ENCODE results near the gene KLHDC9.

KLHDC9 gene

DNA sequence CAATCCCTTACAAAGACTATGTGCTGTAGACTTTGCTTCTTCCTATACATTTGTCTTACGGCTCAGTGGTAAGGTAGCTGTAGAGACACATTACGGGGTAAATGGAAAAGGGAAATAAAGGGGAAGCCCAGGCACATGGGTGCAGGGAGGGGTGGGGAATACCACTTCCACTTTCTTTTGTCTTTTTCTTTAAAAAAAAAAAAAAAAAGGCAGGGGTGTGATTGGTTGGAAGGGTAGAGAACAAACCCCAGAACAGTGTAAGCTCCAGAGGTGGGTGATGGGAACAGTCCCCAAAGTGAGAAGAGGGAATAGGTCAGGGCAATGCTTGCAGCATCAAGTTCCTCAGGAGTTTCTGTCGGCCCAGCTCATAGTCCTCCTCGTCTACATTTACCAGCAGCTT, 23.7 kb downstream of the KLHDC9 start:
- ATAC-seq (no peak), DNase-seq (no peak)
- H3K4me1 Mint-ChIP-seq, result peaks cover 48% of the 10 kb centered on the region
- H3K9me3 Mint-ChIP-seq, result no peaks in the 10 kb centered on the region
- peak overlapping the region; percentile 83 for H3K27ac Mint-ChIP-seq
- peaks cover 53% of the 10 kb centered on the region for H3K36me3 Mint-ChIP-seq (ENCODE audit: low read depth)
- H3K27me3 Mint-ChIP-seq, result no peaks in the 10 kb centered on the region
- peak overlapping the region; percentile 37 for H3K4me3 Mint-ChIP-seq

DNA sequence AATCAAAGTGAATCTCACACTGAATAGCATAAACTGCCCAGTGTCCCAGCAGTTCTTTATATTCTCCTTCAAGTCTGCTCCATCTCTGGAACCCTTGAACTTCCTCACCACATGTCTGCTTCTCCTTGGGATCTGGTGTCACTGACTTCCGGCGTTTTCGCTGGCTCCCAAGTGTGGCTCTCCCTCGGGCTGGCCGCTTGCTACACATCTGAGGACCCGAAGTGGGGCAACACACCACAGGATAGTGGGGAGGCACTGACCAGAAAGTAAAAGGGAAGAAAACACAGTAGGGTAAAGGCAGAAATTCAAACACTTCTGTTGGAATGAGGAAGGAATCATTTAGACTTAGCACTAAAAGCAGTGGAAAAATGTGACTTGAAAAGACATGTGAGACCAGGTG, 24.8 kb downstream of the KLHDC9 start:
- H3K4me3 Mint-ChIP-seq, result no peak overlapping the region
- no peaks in the 10 kb centered on the region for H3K9me3 Mint-ChIP-seq
- no peak for DNase-seq
- no peak for ATAC-seq
- H3K4me1 Mint-ChIP-seq, result peaks cover 53% of the 10 kb centered on the region
- peak overlapping the region; percentile 83 for H3K27ac Mint-ChIP-seq
- H3K36me3 Mint-ChIP-seq (ENCODE audit: low read depth), result peaks cover 56% of the 10 kb centered on the region
- no peaks in the 10 kb centered on the region for H3K27me3 Mint-ChIP-seq

DNA sequence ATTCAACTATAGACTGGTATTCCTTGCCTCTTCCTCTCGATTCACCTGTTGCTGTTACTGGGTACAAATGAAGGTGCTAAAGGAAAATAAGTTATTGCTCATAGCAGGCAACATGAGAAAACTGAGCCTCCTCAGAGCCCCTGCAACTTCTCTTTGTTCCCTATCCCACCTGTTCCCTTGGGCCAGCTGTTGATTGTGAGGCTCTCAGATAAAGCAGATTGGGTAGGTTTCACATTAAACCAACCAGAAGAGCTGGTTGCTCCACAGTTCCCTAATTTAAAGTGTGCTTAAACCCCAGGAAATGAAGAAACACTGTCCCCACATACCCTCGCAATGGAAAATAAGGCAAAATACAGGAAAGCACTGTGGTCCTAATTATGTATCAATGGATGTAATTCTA, 29.5 kb downstream of the KLHDC9 start:
- Mint-ChIP-seq H3K4me3 (no peak overlapping the region), H3K9me3 (no peaks in the 10 kb centered on the region), H3K4me1 (peaks cover 48% of the 10 kb centered on the region), H3K27me3 (no peaks in the 10 kb centered on the region), H3K36me3 (ENCODE audit: low read depth) (peaks cover 56% of the 10 kb centered on the region), H3K27ac (peak overlapping the region; percentile 34)
- no peak for DNase-seq
- no peak for ATAC-seq

DNA sequence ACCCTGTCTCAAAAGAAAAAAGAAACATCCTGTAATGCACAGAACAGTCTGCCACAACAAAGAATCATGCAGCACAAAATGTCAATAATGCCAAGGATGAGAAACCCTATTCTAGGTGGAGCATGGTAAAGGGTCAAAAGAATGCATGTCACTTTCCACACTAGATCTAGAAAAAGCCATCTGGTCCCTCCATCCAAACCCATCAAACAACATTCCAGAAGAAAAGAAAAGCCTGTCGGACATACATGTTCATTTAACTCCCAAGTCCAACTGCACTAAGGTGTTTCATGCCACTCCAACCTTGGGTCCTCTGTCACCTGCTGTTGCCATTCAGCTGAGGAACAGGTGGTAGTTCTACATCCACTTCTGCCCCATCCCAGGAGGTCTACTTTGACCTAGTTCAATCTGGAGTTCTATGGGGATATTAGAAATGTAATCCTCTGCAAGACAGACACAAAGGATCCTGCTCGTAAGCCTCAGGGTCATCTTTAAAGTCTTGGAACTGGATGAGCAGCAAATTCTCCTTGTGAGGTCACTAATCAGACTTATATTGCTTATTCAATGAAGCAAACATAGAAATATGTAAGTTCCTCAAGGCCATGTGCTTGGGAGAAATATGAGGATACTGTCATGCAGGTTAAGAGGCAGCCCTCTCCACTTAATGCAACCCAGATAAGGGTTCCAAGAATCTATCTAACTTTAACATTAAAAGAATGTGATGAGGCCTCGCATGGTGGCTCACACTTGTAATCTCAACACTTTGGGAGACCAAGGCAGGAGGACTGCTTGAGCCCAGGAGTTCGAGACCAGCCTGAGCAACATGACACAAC, 30.6 kb downstream of the KLHDC9 start:
- peaks cover 50% of the 10 kb centered on the region for H3K36me3 Mint-ChIP-seq (ENCODE audit: low read depth)
- ATAC-seq (no peak), DNase-seq (no peak)
- peaks cover 48% of the 10 kb centered on the region for H3K4me1 Mint-ChIP-seq
- H3K27ac Mint-ChIP-seq, result peak overlapping the region; percentile 24
- H3K27me3 Mint-ChIP-seq, result no peaks in the 10 kb centered on the region
- H3K9me3 Mint-ChIP-seq, result no peaks in the 10 kb centered on the region
- no peak overlapping the region for H3K4me3 Mint-ChIP-seq

DNA sequence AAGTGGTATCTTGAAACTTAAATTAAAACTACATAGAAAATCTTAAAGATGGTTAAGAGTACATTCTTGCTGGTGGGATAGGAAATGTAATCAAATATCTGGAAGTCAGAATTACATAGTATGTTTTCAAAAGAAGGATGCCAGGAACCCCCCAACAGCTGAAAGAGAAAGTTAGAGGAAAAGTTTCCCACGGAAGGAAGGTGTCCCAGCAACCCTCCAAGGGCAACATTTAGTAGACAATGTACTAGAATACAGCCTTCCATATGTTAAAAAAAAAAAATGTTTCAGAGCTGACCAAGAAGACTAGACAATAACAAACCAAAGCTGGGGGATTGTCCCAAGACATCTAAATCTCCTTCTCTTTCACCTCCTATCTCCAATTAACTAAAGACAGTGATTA, 32.1 kb downstream of the KLHDC9 start:
- no peaks in the 10 kb centered on the region for H3K9me3 Mint-ChIP-seq
- no peaks in the 10 kb centered on the region for H3K27me3 Mint-ChIP-seq
- peaks cover 44% of the 10 kb centered on the region for H3K36me3 Mint-ChIP-seq (ENCODE audit: low read depth)
- peaks cover 52% of the 10 kb centered on the region for H3K4me1 Mint-ChIP-seq
- H3K27ac Mint-ChIP-seq, result no peak overlapping the region
- DNase-seq, result no peak
- no peak for ATAC-seq
- H3K4me3 Mint-ChIP-seq, result no peak overlapping the region

DNA sequence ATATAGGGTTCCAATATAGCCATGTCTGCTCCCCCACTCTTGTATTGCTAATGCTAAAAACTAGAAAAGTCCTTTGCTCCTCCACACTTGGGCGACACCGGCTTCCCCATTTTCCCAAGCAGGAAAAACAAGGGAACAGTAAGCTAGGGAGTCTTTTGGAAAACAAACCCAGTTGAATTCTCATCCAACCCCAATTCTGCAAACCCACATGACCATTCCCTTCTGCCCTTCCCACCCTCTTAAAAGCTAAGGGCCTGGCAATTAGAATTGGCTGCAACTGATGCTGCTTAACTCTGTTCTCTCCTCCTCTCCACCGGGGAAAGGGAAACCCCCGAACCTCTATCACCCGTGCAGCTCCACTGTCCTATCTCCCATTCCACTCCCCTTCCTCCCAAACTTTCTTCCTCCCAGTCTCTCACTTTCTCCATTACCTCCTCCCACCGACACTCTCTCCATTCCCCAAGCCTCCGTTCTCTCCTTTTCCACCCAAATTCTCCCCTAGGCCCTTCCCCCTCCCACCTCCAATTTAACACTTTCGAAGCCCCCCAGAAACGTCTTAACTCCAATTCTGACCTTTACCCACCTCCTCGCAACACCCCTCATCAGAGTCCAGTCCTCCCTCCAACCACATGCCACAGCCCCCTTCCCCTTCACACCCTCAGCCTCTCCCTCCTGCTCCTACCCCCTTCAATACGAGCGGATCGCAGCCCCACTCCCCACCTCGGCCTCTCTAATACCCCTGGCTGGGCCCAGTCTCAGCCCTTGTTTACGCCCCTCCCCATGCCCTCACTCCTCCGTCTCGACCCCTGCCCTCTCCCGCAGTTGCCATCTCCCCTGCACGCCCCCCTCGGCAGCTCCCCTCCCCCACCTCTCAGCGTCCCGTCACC, 33.6 kb downstream of the KLHDC9 start:
- Mint-ChIP-seq H3K9me3 (no peaks in the 10 kb centered on the region), H3K36me3 (ENCODE audit: low read depth) (peaks cover 37% of the 10 kb centered on the region), H3K27me3 (no peaks in the 10 kb centered on the region), H3K27ac (no peak overlapping the region), H3K4me3 (no peak overlapping the region), H3K4me1 (peaks cover 50% of the 10 kb centered on the region)
- ATAC-seq (no peak), DNase-seq (no peak)

DNA sequence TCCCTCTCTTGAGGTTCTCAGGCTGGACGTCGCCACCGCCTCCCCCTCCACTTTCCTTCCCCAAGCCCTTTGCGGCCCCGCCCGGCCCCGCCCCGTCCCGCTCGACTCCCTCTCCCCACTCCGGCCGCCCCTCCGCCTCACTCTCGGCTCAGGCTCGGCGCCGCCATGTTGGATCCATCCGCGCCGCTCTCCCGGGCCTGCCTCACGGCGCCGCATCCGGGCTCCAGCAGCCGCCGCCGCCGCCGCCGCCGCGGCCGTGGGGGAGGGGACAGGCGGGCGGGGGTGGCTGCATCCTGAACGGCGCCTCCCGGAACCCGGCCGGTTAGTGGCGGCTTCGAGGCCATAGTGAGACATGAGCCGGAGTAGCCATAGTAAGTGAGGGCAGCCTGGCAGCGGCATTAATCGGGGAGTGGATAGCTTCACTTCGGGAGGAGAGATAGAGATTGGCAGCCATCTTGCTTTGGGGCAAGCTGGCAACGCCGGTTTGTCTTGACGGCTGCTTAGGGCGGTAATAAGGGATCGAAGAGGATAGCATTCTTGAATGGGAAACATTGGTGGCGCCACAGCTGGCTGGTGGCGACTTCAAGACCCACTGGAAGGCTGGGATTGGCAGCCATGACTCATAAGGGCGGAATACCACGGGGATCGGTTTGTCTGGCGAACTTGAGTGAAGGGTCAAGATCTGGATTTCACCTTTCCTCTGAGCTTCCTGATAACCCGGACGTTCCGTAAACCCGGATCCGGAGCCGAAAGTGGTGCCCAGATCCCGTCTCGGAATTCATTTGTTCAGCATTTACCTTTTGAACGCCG, 34.5 kb downstream of the KLHDC9 start, which contains the start of gene DEDD:
Gene DEDD (minus strand): TSS at position 258 of the 810 bp plus-strand sequence. CDS start 8,205 bp downstream, outside the sequence.
- no peak within 1 kb of the TSS for H3K27ac Mint-ChIP-seq
- peak; percentile 87 for DNase-seq
- H3K36me3 Mint-ChIP-seq (ENCODE audit: low read depth), result peaks cover 31% of the 10 kb centered on the region
- no peaks in the 10 kb centered on the region for H3K9me3 Mint-ChIP-seq
- H3K27me3 Mint-ChIP-seq, result no peaks in the 10 kb centered on the region
- peaks cover 44% of the 10 kb centered on the region for H3K4me1 Mint-ChIP-seq
- ATAC-seq, result peak; percentile 96
- H3K4me3 Mint-ChIP-seq, result no peak within 1 kb of the TSS

DNA sequence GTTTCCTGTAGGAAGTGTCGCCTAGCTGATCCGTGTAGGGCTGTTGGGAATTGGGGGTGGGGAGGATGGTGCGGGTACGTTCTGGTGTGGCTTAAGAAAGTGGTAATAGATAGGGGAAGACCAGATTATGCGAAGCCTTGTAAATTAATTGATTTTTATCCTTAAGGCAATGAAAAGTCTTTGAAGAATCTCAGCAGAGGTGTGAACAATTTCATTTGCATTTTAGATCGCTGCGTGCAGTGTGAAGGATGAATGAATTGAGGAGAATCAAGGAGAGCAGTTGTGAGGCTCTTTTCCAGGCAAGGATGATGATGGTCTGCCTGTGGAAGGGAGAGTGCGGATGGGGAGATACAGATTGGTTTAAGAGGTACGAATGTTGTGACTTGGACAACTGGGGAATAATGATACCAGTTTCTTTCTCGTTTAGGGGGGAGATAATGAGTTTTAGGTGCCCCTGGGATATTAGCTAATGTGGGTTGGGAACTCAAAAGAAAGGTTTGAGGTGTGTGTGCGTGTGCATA, 35.1 kb downstream of the KLHDC9 start:
- Mint-ChIP-seq H3K27me3 (no peaks in the 10 kb centered on the region), H3K27ac (no peak overlapping the region), H3K9me3 (no peaks in the 10 kb centered on the region), H3K36me3 (ENCODE audit: low read depth) (peaks cover 25% of the 10 kb centered on the region), H3K4me1 (peaks cover 41% of the 10 kb centered on the region), H3K4me3 (no peak overlapping the region)
- no peak for ATAC-seq
- no peak for DNase-seq

DNA sequence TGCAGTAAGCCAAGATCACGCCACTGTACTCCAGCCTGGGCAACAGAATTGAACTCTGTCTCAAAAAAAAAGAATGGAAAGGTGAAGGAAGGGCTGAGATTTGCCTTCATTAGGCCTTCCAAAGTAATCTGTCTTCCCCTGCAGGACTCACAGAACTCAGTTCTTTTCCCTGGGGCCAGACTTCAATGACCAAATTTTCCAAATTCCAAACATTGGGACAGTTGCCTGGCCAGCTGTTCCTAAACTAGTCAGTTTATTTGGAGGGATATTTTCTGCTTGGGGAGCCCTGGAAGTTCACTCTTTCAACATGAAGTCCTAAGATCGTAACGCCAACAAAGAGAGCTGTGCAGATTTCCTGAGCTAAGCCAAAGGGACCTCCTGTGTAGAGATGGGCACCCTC, 39.7 kb downstream of the KLHDC9 start:
- H3K27ac Mint-ChIP-seq, result no peak overlapping the region

DNA sequence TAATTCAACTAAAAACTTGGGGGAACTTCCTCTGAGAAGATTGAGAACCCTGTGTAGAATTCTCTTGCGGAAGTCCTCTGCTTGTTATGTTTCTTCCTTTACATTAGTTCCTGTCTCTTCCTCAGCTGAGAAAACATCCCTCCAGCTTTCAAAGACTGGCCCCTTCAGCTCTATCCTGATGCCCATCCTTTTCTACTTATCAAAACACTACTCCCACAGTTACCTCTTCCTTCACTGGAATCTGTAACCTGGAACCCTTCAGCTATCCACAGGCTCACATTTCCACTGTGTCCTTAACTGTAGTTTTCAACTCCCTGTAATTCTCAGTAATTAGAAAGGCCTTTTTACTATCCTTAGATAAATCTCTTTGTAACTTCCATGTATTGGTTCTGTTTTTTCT, 40.3 kb downstream of the KLHDC9 start:
- no peak for ATAC-seq
- peaks cover 5% of the 10 kb centered on the region for H3K4me1 Mint-ChIP-seq
- no peaks in the 10 kb centered on the region for H3K9me3 Mint-ChIP-seq
- no peak for DNase-seq
- peaks cover 3% of the 10 kb centered on the region for H3K36me3 Mint-ChIP-seq (ENCODE audit: low read depth)
- H3K27ac Mint-ChIP-seq, result no peak overlapping the region
- no peak overlapping the region for H3K4me3 Mint-ChIP-seq
- no peaks in the 10 kb centered on the region for H3K27me3 Mint-ChIP-seq

More for the DNA sequence above, 39.7 kb downstream of the KLHDC9 start:
- DNase-seq (no peak), ATAC-seq (no peak)
- Mint-ChIP-seq H3K9me3 (no peaks in the 10 kb centered on the region), H3K4me3 (no peak overlapping the region), H3K4me1 (peaks cover 5% of the 10 kb centered on the region), H3K36me3 (ENCODE audit: low read depth) (peaks cover 3% of the 10 kb centered on the region), H3K27me3 (no peaks in the 10 kb centered on the region)

DNA sequence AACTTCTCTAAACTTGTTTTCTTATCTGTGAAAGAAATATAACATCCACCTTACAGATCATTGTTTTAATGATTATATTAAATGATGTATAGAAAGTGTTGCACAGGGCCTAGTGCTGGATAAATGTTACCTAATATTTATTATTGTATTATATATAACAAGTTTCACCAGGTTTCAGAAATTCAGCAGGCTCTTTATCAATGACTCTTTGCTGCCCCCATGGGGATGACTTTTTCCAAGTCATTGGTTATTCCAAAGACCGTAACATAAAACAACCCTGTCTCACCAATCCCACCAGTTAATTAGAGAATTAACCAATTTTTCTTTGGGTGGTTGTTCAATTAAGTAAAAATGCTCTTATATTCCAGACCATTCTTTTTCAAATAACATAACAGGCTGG, 41.6 kb downstream of the KLHDC9 start:
- no peaks in the 10 kb centered on the region for H3K9me3 Mint-ChIP-seq
- peak; percentile 50 for DNase-seq
- no peak overlapping the region for H3K27ac Mint-ChIP-seq
- H3K27me3 Mint-ChIP-seq, result no peaks in the 10 kb centered on the region
- H3K4me3 Mint-ChIP-seq, result no peak overlapping the region
- peaks cover 5% of the 10 kb centered on the region for H3K4me1 Mint-ChIP-seq
- ATAC-seq, result no peak
- H3K36me3 Mint-ChIP-seq (ENCODE audit: low read depth), result peaks cover 3% of the 10 kb centered on the region

DNA sequence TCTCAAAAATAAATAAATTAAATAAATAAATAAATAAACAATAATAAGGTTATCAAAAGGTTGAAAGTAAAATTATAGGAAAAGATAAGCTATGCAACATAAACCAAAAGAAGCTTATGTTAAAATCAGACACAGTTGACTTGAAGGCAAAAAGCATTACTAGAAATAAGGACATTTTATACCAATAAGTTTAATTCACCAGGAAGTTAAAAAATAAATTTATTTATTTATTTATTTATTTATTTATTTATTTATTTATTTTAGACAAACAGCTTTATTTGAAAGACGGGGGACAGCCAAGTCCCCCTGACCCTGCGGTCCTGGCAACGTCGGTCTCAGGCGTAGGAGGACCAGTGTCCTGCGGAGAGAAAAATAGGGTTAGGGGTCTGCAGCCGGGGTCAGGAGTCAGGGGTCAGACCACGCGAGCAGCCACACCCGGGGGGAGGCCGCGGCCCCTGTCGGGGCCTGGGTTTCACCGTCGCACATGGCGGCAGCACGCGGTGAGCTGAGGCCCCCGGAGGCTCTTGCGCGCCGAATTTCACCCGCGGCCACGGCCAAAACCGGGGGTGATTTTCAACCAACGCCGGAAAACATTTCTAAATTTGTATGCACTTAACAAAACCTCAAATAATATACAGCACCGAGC, 42.7 kb downstream of the KLHDC9 start:
- no peak for DNase-seq
- H3K27ac Mint-ChIP-seq, result no peak overlapping the region
- no peak for ATAC-seq
- no peak overlapping the region for H3K4me3 Mint-ChIP-seq
- H3K36me3 Mint-ChIP-seq (ENCODE audit: low read depth), result peaks cover under 1% of the 10 kb centered on the region
- no peaks in the 10 kb centered on the region for H3K27me3 Mint-ChIP-seq
- no peaks in the 10 kb centered on the region for H3K4me1 Mint-ChIP-seq
- H3K9me3 Mint-ChIP-seq, result no peaks in the 10 kb centered on the region

DNA sequence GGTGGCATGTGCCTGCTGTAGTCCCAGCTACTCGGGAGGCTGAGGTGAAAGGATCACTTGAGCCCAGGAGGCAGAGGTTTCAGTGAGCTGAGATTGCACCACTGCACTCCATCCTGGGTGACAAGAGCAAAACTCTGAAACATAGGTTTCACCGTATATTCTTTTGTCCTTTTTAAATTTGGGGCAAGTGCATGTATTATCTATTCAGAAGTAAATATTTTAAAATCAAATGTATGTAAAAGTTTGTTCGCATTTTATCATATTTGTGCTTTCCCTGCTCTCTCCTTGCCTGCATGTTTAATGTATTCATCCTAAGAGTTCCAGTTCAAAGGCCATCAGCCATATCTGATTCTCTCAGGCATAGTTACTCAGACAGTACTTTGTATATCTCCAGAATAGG, 47.7 kb downstream of the KLHDC9 start:
- Mint-ChIP-seq H3K4me3 (no peak overlapping the region), H3K9me3 (no peaks in the 10 kb centered on the region), H3K27ac (no peak overlapping the region), H3K4me1 (no peaks in the 10 kb centered on the region), H3K36me3 (ENCODE audit: low read depth) (no peaks in the 10 kb centered on the region), H3K27me3 (no peaks in the 10 kb centered on the region)
- DNase-seq (no peak), ATAC-seq (no peak)

All from activated naive CD8-positive, alpha-beta T cell treated with anti-CD3 and anti-CD28 coated beads, Interleukin-2, amount 50 U/mL, for 24 hours (primary cell).